ENCODE data around the gene TMC3. TPM values are rescaled to one million over a fixed set of nuclear protein-coding genes. Genes with fewer than 3 reads are reported as not detected.

TMC3 gene
- total RNA-seq, 1 donor from 2014 or later = not detected

- Mint-ChIP-seq H3K27ac (peak within 1 kb of the TSS; percentile 75), H3K4me1 (ENCODE audit: low read depth) (peaks cover 20% of the 10 kb centered on the region)
- intact Hi-C loops (cut with micrococcal nuclease) = loop anchor here (1.0 to 5.0 kb wide), 3 partner anchors 20 to 47 kb away; no protein-coding TSS in a partner anchor
Observed at GRCh38 chr15:81323944-81324881, 49.8 kb downstream of the TMC3 start, which contains the start of gene STARD5. Gene STARD5 (minus strand): TSS chr15:81324141. CDS start chr15:81324099, 42 bp downstream.

GRCh38 chr15:81323559-81323943 lies 50.5 kb downstream of the TMC3 start:
- H3K4me1 Mint-ChIP-seq (ENCODE audit: low read depth) = peaks cover 20% of the 10 kb centered on the region
- peaks cover 12% of the 10 kb centered on the region for H3K36me3 Mint-ChIP-seq (ENCODE audit: low read depth)
- peak overlapping the region; percentile 95 for H3K4me3 Mint-ChIP-seq (ENCODE audit: low read depth)
- H3K27me3 Mint-ChIP-seq (ENCODE audit: low read depth) = no peaks in the 10 kb centered on the region
- H3K27ac Mint-ChIP-seq = peak overlapping the region; percentile 44
- DNase-seq (ENCODE audit: low spot score) = no peak
- no peaks in the 10 kb centered on the region for H3K9me3 Mint-ChIP-seq
- intact Hi-C loops (cut with micrococcal nuclease) = loop anchor here (5.0 kb wide), 1 partner anchor 46 kb away; no protein-coding TSS in a partner anchor

More at GRCh38 chr15:81323944-81324881, 49.8 kb downstream of the TMC3 start, which contains the start of gene STARD5:
- Mint-ChIP-seq H3K4me3 (ENCODE audit: low read depth) (peak within 1 kb of the TSS; percentile 95), H3K9me3 (no peaks in the 10 kb centered on the region), H3K36me3 (ENCODE audit: low read depth) (peaks cover 9% of the 10 kb centered on the region), H3K27me3 (ENCODE audit: low read depth) (no peaks in the 10 kb centered on the region)
- peak; percentile 95 for DNase-seq (ENCODE audit: low spot score)

- Mint-ChIP-seq H3K36me3 (ENCODE audit: low read depth) (peaks cover 14% of the 10 kb centered on the region), H3K4me1 (ENCODE audit: low read depth) (peaks cover 20% of the 10 kb centered on the region), H3K4me3 (ENCODE audit: low read depth) (peak overlapping the region; percentile 49), H3K27me3 (ENCODE audit: low read depth) (no peaks in the 10 kb centered on the region), H3K27ac (no peak overlapping the region), H3K9me3 (no peaks in the 10 kb centered on the region)
- no peak for DNase-seq (ENCODE audit: low spot score)
- intact Hi-C loops (cut with micrococcal nuclease) = loop anchor here (5.0 kb wide), 1 partner anchor 45 kb away; no protein-coding TSS in a partner anchor
Observed at GRCh38 chr15:81322676-81323253, 51.2 kb downstream of the TMC3 start.

- DNase-seq (ENCODE audit: low spot score) = no peak
- intact Hi-C loops (cut with micrococcal nuclease) = loop anchor here (5.0 kb wide), 1 partner anchor 44 kb away; no protein-coding TSS in a partner anchor
- no peaks in the 10 kb centered on the region for H3K27me3 Mint-ChIP-seq (ENCODE audit: low read depth)
- peaks cover 19% of the 10 kb centered on the region for H3K36me3 Mint-ChIP-seq (ENCODE audit: low read depth)
- H3K4me1 Mint-ChIP-seq (ENCODE audit: low read depth) = peaks cover 20% of the 10 kb centered on the region
- H3K4me3 Mint-ChIP-seq (ENCODE audit: low read depth) = no peak overlapping the region
- H3K9me3 Mint-ChIP-seq = no peaks in the 10 kb centered on the region
- no peak overlapping the region for H3K27ac Mint-ChIP-seq
Observed at GRCh38 chr15:81321667-81322066, 52.3 kb downstream of the TMC3 start.

- Mint-ChIP-seq H3K4me3 (ENCODE audit: low read depth) (no peak overlapping the region), H3K36me3 (ENCODE audit: low read depth) (peaks cover 48% of the 10 kb centered on the region), H3K4me1 (ENCODE audit: low read depth) (peaks cover 21% of the 10 kb centered on the region), H3K9me3 (no peaks in the 10 kb centered on the region), H3K27me3 (ENCODE audit: low read depth) (no peaks in the 10 kb centered on the region), H3K27ac (no peak overlapping the region)
- DNase-seq (ENCODE audit: low spot score) = no peak
- intact Hi-C loops (cut with micrococcal nuclease) = no loop called here
Observed at GRCh38 chr15:81317642-81318017, 56.4 kb downstream of the TMC3 start.

GRCh38 chr15:81316267-81316666 lies 57.7 kb downstream of the TMC3 start:
- Mint-ChIP-seq H3K27me3 (ENCODE audit: low read depth) (no peaks in the 10 kb centered on the region), H3K4me1 (ENCODE audit: low read depth) (peaks cover 24% of the 10 kb centered on the region), H3K9me3 (no peaks in the 10 kb centered on the region), H3K36me3 (ENCODE audit: low read depth) (peaks cover 56% of the 10 kb centered on the region), H3K27ac (no peak overlapping the region), H3K4me3 (ENCODE audit: low read depth) (no peak overlapping the region)
- no peak for DNase-seq (ENCODE audit: low spot score)
- intact Hi-C loops (cut with micrococcal nuclease) = no loop called here

- Mint-ChIP-seq H3K4me1 (ENCODE audit: low read depth) (peaks cover 26% of the 10 kb centered on the region), H3K36me3 (ENCODE audit: low read depth) (peaks cover 63% of the 10 kb centered on the region), H3K27ac (no peak overlapping the region), H3K4me3 (ENCODE audit: low read depth) (no peak overlapping the region), H3K27me3 (ENCODE audit: low read depth) (no peaks in the 10 kb centered on the region), H3K9me3 (no peaks in the 10 kb centered on the region)
- intact Hi-C loops (cut with micrococcal nuclease) = no loop called here
- no peak for DNase-seq (ENCODE audit: low spot score)
Observed at GRCh38 chr15:81315452-81316175, 58.4 kb downstream of the TMC3 start.

- intact Hi-C loops (cut with micrococcal nuclease) = no loop called here
- peaks cover 29% of the 10 kb centered on the region for H3K4me1 Mint-ChIP-seq (ENCODE audit: low read depth)
- H3K27me3 Mint-ChIP-seq (ENCODE audit: low read depth) = no peaks in the 10 kb centered on the region
- no peaks in the 10 kb centered on the region for H3K9me3 Mint-ChIP-seq
- H3K36me3 Mint-ChIP-seq (ENCODE audit: low read depth) = peaks cover 73% of the 10 kb centered on the region
- no peak overlapping the region for H3K4me3 Mint-ChIP-seq (ENCODE audit: low read depth)
- DNase-seq (ENCODE audit: low spot score) = no peak
- peak overlapping the region; percentile 57 for H3K27ac Mint-ChIP-seq
Observed at GRCh38 chr15:81314378-81314777, 59.6 kb downstream of the TMC3 start.

GRCh38 chr15:81313686-81314085 lies 60.3 kb downstream of the TMC3 start:
- Mint-ChIP-seq H3K4me1 (ENCODE audit: low read depth) (peaks cover 29% of the 10 kb centered on the region), H3K27me3 (ENCODE audit: low read depth) (no peaks in the 10 kb centered on the region), H3K9me3 (no peaks in the 10 kb centered on the region), H3K27ac (no peak overlapping the region), H3K4me3 (ENCODE audit: low read depth) (no peak overlapping the region), H3K36me3 (ENCODE audit: low read depth) (peaks cover 76% of the 10 kb centered on the region)
- intact Hi-C loops (cut with micrococcal nuclease) = no loop called here
- no peak for DNase-seq (ENCODE audit: low spot score)

GRCh38 chr15:81312790-81313543 lies 61.0 kb downstream of the TMC3 start:
- peaks cover 29% of the 10 kb centered on the region for H3K4me1 Mint-ChIP-seq (ENCODE audit: low read depth)
- intact Hi-C loops (cut with micrococcal nuclease) = no loop called here
- H3K4me3 Mint-ChIP-seq (ENCODE audit: low read depth) = no peak overlapping the region
- peaks cover 80% of the 10 kb centered on the region for H3K36me3 Mint-ChIP-seq (ENCODE audit: low read depth)
- H3K27me3 Mint-ChIP-seq (ENCODE audit: low read depth) = no peaks in the 10 kb centered on the region
- H3K27ac Mint-ChIP-seq = no peak overlapping the region
- DNase-seq (ENCODE audit: low spot score) = no peak
- no peaks in the 10 kb centered on the region for H3K9me3 Mint-ChIP-seq

- Mint-ChIP-seq H3K9me3 (no peaks in the 10 kb centered on the region), H3K4me3 (ENCODE audit: low read depth) (no peak overlapping the region), H3K4me1 (ENCODE audit: low read depth) (peaks cover 35% of the 10 kb centered on the region), H3K27me3 (ENCODE audit: low read depth) (no peaks in the 10 kb centered on the region), H3K27ac (peak overlapping the region; percentile 49), H3K36me3 (ENCODE audit: low read depth) (peaks cover 86% of the 10 kb centered on the region)
- intact Hi-C loops (cut with micrococcal nuclease) = no loop called here
- DNase-seq (ENCODE audit: low spot score) = no peak
Observed at GRCh38 chr15:81311752-81312464, 62.1 kb downstream of the TMC3 start.

All from activated T-helper 2 cell treated with anti-CD3 and anti-CD28 coated beads, Interferon-gamma antibody, Interleukin-2, Interleukin-4, amounts not matched to agents 10 μg/mL and 5 μg/mL and 100 μg/mL, durations not matched to agents 14 hours and 24 hours and 36 hours (primary cell).